CD14-positive monocyte (primary cell): ENCODE measurements around the gene MYL2. TPM values are rescaled to one million over a fixed set of nuclear protein-coding genes. Genes with fewer than 3 reads are reported as not detected.

Experiments
- DNase-seq, 3 donors: peaks; one replicate each; pipeline ENCODE4 v3.0.0-alpha.2; 2011 to 2022
- H2AFZ ChIP-seq: 2 replicates; pipeline ENCODE4 v1.6.0; 2012; ENCODE audit warnings: mild to moderate bottlenecking, low read depth, low read length, inconsistent platforms; ENCODE audit not compliant: insufficient read depth, poor library complexity, severe bottlenecking
- H3K27ac ChIP-seq, 2 donors: 1 replicate in 1 of 2; 2 replicates in 1 of 2; pipeline ENCODE4 v1.5.1; 2012 to 2013; ENCODE audit warnings: low read length in 2 of 2, control low read depth in 1 of 2, inconsistent platforms in 1 of 2, low read depth in 1 of 2, mild to moderate bottlenecking in 1 of 2
- H3K27me3 ChIP-seq, 2 donors: one replicate each; pipeline versions ENCODE4 v1.6.0 to v1.6.1; 2011 to 2013; ENCODE audit warnings: low read length in 2 of 2; ENCODE audit not compliant: control insufficient read depth in 2 of 2, insufficient read depth in 2 of 2
- H3K36me3 ChIP-seq, 2 donors: replicated peaks in 1 of 2; 1 replicate in 1 of 2; 2 replicates in 1 of 2; pipeline versions ENCODE4 v1.5.1 to v1.6.1; 2012 to 2013; ENCODE audit warnings: low read length in 2 of 2, control low read depth in 1 of 2, inconsistent platforms in 1 of 2, mild to moderate bottlenecking in 1 of 2; ENCODE audit not compliant: insufficient read depth in 2 of 2, control insufficient read depth in 1 of 2
- H3K4me1 ChIP-seq, 2 donors: 1 replicate in 1 of 2; 2 replicates in 1 of 2; pipeline versions ENCODE4 v1.5.1 to v1.6.1; 2012 to 2013; ENCODE audit warnings: low read length in 2 of 2, control low read depth in 1 of 2, inconsistent platforms in 1 of 2, mild to moderate bottlenecking in 1 of 2, moderate library complexity in 1 of 2; ENCODE audit not compliant: insufficient read depth in 2 of 2, control insufficient read depth in 1 of 2
- H3K4me2 ChIP-seq: replicated peaks from 2 replicates; pipeline ENCODE3; 2012; ENCODE audit warnings: low read length, moderate library complexity, mild to moderate bottlenecking; ENCODE audit not compliant: poor library complexity, severe bottlenecking; ENCODE audit errors: extremely low read depth
- H3K4me3 ChIP-seq, 3 experiments: fragments of 200-600 bp in 1 of 3; sonication (generic) in 1 of 3; replicated peaks in 1 of 3; 1 replicate in 2 of 3; 2 replicates in 1 of 3; pipeline ENCODE4 v1.5.1; 2011 to 2013; ENCODE audit warnings: low read length in 3 of 3, mild to moderate bottlenecking in 3 of 3, control low read depth in 2 of 3, low read depth in 2 of 3, inconsistent platforms in 1 of 3, moderate library complexity in 1 of 3
- H3K79me2 ChIP-seq: 2 replicates; pipeline ENCODE4 v1.6.0; 2012; ENCODE audit warnings: mild to moderate bottlenecking, control low read depth, inconsistent platforms, low read length, moderate library complexity; ENCODE audit not compliant: insufficient read depth
- H3K9ac ChIP-seq: 2 replicates; pipeline ENCODE4 v1.6.0; 2017; ENCODE audit warnings: low read length, mild to moderate bottlenecking; ENCODE audit not compliant: insufficient read depth, poor library complexity, severe bottlenecking
- H3K9me3 ChIP-seq, 2 donors: replicated peaks in 1 of 2; 1 replicate in 1 of 2; 2 replicates in 1 of 2; pipeline versions ENCODE4 v1.5.1 to v1.6.1; 2012 to 2013; ENCODE audit warnings: low read length in 2 of 2, control low read depth in 1 of 2; ENCODE audit not compliant: control insufficient read depth in 1 of 2, insufficient read depth in 1 of 2
- H4K20me1 ChIP-seq: 2 replicates; pipeline ENCODE4 v1.6.0; 2012; ENCODE audit warnings: mild to moderate bottlenecking, low read length, control low read depth, moderate library complexity; ENCODE audit not compliant: insufficient read depth
- H3K27ac Mint-ChIP-seq, 7 donors: one replicate each; pipeline ENCODE4 v1.8.0; 2020; ENCODE audit warnings: mild to moderate bottlenecking in 7 of 7, mixed read lengths in 7 of 7, moderate library complexity in 6 of 7, inconsistent platforms in 2 of 7
- H3K27me3 Mint-ChIP-seq, 3 donors: one replicate each; pipeline ENCODE4 v1.8.0; 2021 to 2022; ENCODE audit warnings: low read depth in 3 of 3, mild to moderate bottlenecking in 3 of 3, mixed read lengths in 3 of 3, moderate library complexity in 3 of 3, inconsistent platforms in 1 of 3
- H3K36me3 Mint-ChIP-seq, 2 donors: one replicate each; pipeline ENCODE4 v1.8.0; 2020; ENCODE audit warnings: mixed read lengths in 2 of 2, inconsistent platforms in 1 of 2, mild to moderate bottlenecking in 1 of 2
- H3K4me1 Mint-ChIP-seq: one replicate; pipeline ENCODE4 v1.8.0; 2020; ENCODE audit warnings: mild to moderate bottlenecking, mixed read lengths
- H3K4me3 Mint-ChIP-seq, 2 donors: one replicate each; pipeline ENCODE4 v1.8.0; 2020; ENCODE audit warnings: mild to moderate bottlenecking in 2 of 2, mixed read lengths in 2 of 2, moderate library complexity in 1 of 2
- H3K9me3 Mint-ChIP-seq, 7 donors: one replicate each; pipeline ENCODE4 v1.8.0; 2020 to 2022; ENCODE audit warnings: mixed read lengths in 7 of 7, mild to moderate bottlenecking in 6 of 7, moderate library complexity in 6 of 7, inconsistent platforms in 2 of 7
- WGBS: methylation state at CpG from one replicate; pipeline ENCODE4 v1.1.5; 2013; ENCODE audit warnings: missing lambda C conversion rate; ENCODE audit not compliant: insufficient coverage; 5-methylcytosine and 5-hydroxymethylcytosine counted together
- intact Hi-C, 2 donors: fragments of 100-400 bp; cut with micrococcal nuclease; formaldehyde crosslinking; loops; one replicate each; pipeline versions ENCODE4 v1.15.0 to v1.15.1; 2023
- polyA plus RNA-seq, 3 donors: library from polyadenylated mRNA; depleted of rRNA in 1 of 3; unstranded in 2 of 3; stranded (reverse) in 1 of 3; fragments of 300-500 nt in 2 of 3; fragments of >200 nt in 1 of 3; fragmentation: Illumina TruSeq in 2 of 3; gene quantifications; 1 replicate in 2 of 3; 2 replicates in 1 of 3; pipeline ENCODE4 v1.2.3, GENCODE V29; 2012 to 2021
- TF ChIP-seq, protein P1 (sequence below): fragments of 200-600 bp; IDR thresholded peaks from one replicate; pipeline ENCODE4 v1.8.0; 2022; ENCODE audit warnings: antibody characterized with exemption, mild to moderate bottlenecking

The MYL2 gene
- polyA plus RNA-seq, 3 donors, result not detected

DNA sequence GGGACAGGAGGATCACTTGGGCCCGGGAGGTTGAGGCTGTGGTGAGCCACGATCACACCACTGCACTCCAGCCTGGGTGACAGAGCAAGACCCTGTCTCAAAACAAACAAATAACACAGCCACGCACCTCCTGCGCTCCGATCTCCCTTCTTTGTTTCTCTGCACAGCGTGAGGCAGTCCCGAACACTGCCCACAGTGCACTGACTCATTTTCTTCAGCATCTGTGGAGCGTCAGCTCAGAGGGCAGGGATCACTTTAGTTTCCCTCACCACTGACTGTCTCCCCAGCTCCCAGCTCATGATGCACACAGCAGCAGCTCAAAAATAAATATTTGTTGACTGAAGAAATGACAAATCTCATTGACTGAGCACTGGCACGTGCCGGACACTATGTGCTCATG, 883 bp upstream of the MYL2 start:
- Histone ChIP-seq H3K4me3 (no peak overlapping the region), H3K4me2 (no peak overlapping the region), H3K79me2 (no peaks in the 10 kb centered on the region), H3K4me1 (no peaks in the 10 kb centered on the region), H3K27me3 (no peaks in the 10 kb centered on the region), H4K20me1 (no peaks in the 10 kb centered on the region), H3K9me3 (no peaks in the 10 kb centered on the region), H2AFZ (no peak overlapping the region), H3K27ac (no peak overlapping the region), H3K36me3 (no peaks in the 10 kb centered on the region), H3K9ac (no peak overlapping the region)
- intact Hi-C loops, result no loop called here
- peaks cover 3 to 10% (median 4%) of the 10 kb centered on the region in 3 donors for H3K27me3 Mint-ChIP-seq
- H3K4me1 Mint-ChIP-seq, result peaks cover 6% of the 10 kb centered on the region
- no peak overlapping the region for H3K27ac Mint-ChIP-seq
- TF ChIP-seq, protein P1, sequence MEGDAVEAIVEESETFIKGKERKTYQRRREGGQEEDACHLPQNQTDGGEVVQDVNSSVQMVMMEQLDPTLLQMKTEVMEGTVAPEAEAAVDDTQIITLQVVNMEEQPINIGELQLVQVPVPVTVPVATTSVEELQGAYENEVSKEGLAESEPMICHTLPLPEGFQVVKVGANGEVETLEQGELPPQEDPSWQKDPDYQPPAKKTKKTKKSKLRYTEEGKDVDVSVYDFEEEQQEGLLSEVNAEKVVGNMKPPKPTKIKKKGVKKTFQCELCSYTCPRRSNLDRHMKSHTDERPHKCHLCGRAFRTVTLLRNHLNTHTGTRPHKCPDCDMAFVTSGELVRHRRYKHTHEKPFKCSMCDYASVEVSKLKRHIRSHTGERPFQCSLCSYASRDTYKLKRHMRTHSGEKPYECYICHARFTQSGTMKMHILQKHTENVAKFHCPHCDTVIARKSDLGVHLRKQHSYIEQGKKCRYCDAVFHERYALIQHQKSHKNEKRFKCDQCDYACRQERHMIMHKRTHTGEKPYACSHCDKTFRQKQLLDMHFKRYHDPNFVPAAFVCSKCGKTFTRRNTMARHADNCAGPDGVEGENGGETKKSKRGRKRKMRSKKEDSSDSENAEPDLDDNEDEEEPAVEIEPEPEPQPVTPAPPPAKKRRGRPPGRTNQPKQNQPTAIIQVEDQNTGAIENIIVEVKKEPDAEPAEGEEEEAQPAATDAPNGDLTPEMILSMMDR, result no peak
- H3K36me3 Mint-ChIP-seq, result no peaks in the 10 kb centered on the region
- peaks cover 0 to 2% (median 0%) of the 10 kb centered on the region in 7 donors for H3K9me3 Mint-ChIP-seq
- WGBS, result 87% methylated on average over 10 of the region's 10 CpGs
- H3K4me3 Mint-ChIP-seq, result no peak overlapping the region
- DNase-seq, result no peak

DNA sequence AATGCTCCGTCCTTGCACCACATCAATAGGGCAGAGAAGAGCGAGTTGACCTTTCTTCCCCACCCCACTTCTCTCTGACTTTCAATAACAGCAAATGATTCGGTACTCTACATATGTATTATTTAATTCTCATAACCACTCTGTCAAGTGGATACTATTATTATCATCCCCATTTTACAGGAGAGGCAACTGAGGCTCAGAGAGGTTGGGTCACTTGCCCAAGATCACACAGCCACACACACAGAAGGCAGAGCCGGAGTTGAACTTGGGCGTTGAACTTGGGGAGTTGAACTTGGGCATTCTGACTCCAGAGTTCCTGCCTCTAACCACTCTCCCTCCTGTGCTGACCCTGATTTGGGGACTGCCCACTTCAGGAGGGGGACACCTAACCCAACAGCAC, 659 bp downstream of the MYL2 start:
- TF ChIP-seq, protein P1, result no peak
- no peak overlapping the region for H3K4me3 ChIP-seq
- Mint-ChIP-seq H3K9me3 (peaks cover 0 to 2% (median 0%) of the 10 kb centered on the region in 7 donors), H3K27me3 (peaks cover 3 to 10% (median 4%) of the 10 kb centered on the region in 3 donors), H3K36me3 (no peaks in the 10 kb centered on the region), H3K4me3 (no peak overlapping the region), H3K27ac (no peak overlapping the region), H3K4me1 (peaks cover 7% of the 10 kb centered on the region)
- H3K4me1 ChIP-seq, result no peaks in the 10 kb centered on the region
- no peaks in the 10 kb centered on the region for H3K36me3 ChIP-seq
- no peaks in the 10 kb centered on the region for H3K27me3 ChIP-seq
- no peak overlapping the region for H3K27ac ChIP-seq
- no peak overlapping the region for H3K9ac ChIP-seq
- H3K4me2 ChIP-seq, result no peak overlapping the region
- intact Hi-C loops, result no loop called here
- H2AFZ ChIP-seq, result no peak overlapping the region
- H3K9me3 ChIP-seq, result no peaks in the 10 kb centered on the region
- DNase-seq, result no peak
- WGBS, result 100% methylated on average over 1 of the region's 5 CpGs
- H3K79me2 ChIP-seq, result no peaks in the 10 kb centered on the region
- H4K20me1 ChIP-seq, result no peaks in the 10 kb centered on the region
